Fibroblast of lung (primary cell): ENCODE results near the gene PLAC8. TPM values are rescaled to one million over a fixed set of nuclear protein-coding genes. Genes with fewer than 3 reads are reported as not detected.

ENCODE experiments used
- DNase-seq, 2 donors: peaks; one replicate each; pipeline versions ENCODE4 v3.0.0 to v3.0.0-alpha.2; 2010; ENCODE audit warnings: low read depth in 2 of 2
- H2AFZ ChIP-seq: 2 replicates; pipeline ENCODE4 v1.5.1; 2012; ENCODE audit warnings: low read length, control low read depth, inconsistent platforms
- H3K27ac ChIP-seq: 2 replicates; pipeline ENCODE4 v1.5.1; 2011; ENCODE audit warnings: low read length, control low read depth; ENCODE audit not compliant: insufficient read depth
- H3K27me3 ChIP-seq: 2 replicates; pipeline ENCODE4 v1.5.1; 2011; ENCODE audit warnings: mild to moderate bottlenecking, low read length; ENCODE audit not compliant: control insufficient read depth, insufficient read depth
- H3K36me3 ChIP-seq: 2 replicates; pipeline ENCODE4 v1.5.1; 2011; ENCODE audit warnings: low read length; ENCODE audit not compliant: control insufficient read depth, insufficient read depth
- H3K4me1 ChIP-seq: 2 replicates; pipeline ENCODE4 v1.5.1; 2011; ENCODE audit warnings: low read length; ENCODE audit not compliant: control insufficient read depth, insufficient read depth; ENCODE audit errors: extremely low read depth
- H3K4me2 ChIP-seq: 2 replicates; pipeline ENCODE4 v1.5.1; 2011; ENCODE audit warnings: low read length, control low read depth; ENCODE audit not compliant: insufficient read depth; ENCODE audit errors: extremely low read depth
- H3K4me3 ChIP-seq, 4 experiments: fragments of 200-600 bp in 1 of 4; sonication (generic) in 1 of 4; replicated peaks in 1 of 4; 2 replicates each; pipeline ENCODE4 v1.5.1; 2011 to 2016; ENCODE audit warnings: low read length in 4 of 4, low read depth in 3 of 4, mild to moderate bottlenecking in 3 of 4, control low read depth in 2 of 4, inconsistent platforms in 1 of 4, mixed read lengths in 1 of 4; ENCODE audit not compliant: insufficient read depth in 1 of 4; ENCODE audit errors: control extremely low read depth in 1 of 4
- H3K79me2 ChIP-seq: 2 replicates; pipeline ENCODE4 v1.5.1; 2012; ENCODE audit warnings: mild to moderate bottlenecking, low read length, inconsistent platforms; ENCODE audit not compliant: control insufficient read depth, insufficient read depth
- H3K9ac ChIP-seq: 2 replicates; pipeline ENCODE4 v1.5.1; 2011; ENCODE audit warnings: mild to moderate bottlenecking, low read length, control low read depth; ENCODE audit not compliant: insufficient read depth
- H3K9me3 ChIP-seq: 2 replicates; pipeline ENCODE4 v1.5.1; 2012; ENCODE audit warnings: low read depth, low read length; ENCODE audit not compliant: control insufficient read depth, insufficient read depth
- H4K20me1 ChIP-seq: 2 replicates; pipeline ENCODE4 v1.5.1; 2011; ENCODE audit warnings: low read length; ENCODE audit not compliant: control insufficient read depth, insufficient read depth; ENCODE audit errors: extremely low read depth
- EZH2 ChIP-seq: IDR thresholded peaks from 2 replicates; pipeline ENCODE4 v1.5.1; 2012; ENCODE audit warnings: low read length, control low read depth, mild to moderate bottlenecking; ENCODE audit errors: missing control alignments
- polyA plus RNA-seq, 2 donors: library from polyadenylated mRNA; depleted of rRNA in 1 of 2; stranded (reverse) in 1 of 2; unstranded in 1 of 2; fragments of >200 nt; gene quantifications; 2 replicates each; pipeline ENCODE4 v1.2.1, GENCODE V29; 2011 to 2012; ENCODE audit warnings: missing spikeins in 1 of 2
- total RNA-seq: library from RNA; depleted of rRNA; stranded (reverse); fragments of >200 nt; gene quantifications from 2 replicates; pipeline ENCODE4 v1.2.1, GENCODE V29; 2014
- TF ChIP-seq, protein P1 (sequence below), 2 donors: IDR thresholded peaks in 1 of 2; conservative IDR thresholded peaks in 1 of 2; 1 replicate in 1 of 2; 2 replicates in 1 of 2; pipeline ENCODE4 v1.5.1; 2011 to 2012; ENCODE audit warnings: low read length in 2 of 2, control low read depth in 1 of 2, inconsistent platforms in 1 of 2, low read depth in 1 of 2, mild to moderate bottlenecking in 1 of 2

Gene PLAC8
- total and polyA plus RNA-seq, 2 donors (not counting 1 experiment from before 2014, with no cell fraction given): 0.33 to 0.79 TPM

- Histone ChIP-seq H4K20me1 (no peaks in the 10 kb centered on the region), H3K27ac (no peak overlapping the region), H3K9me3 (no peaks in the 10 kb centered on the region), H3K4me2 (no peak overlapping the region), H3K4me1 (no peaks in the 10 kb centered on the region), H2AFZ (no peak overlapping the region), H3K36me3 (no peaks in the 10 kb centered on the region), H3K4me3 (no peak overlapping the region), H3K27me3 (no peaks in the 10 kb centered on the region), H3K79me2 (no peaks in the 10 kb centered on the region), H3K9ac (no peak overlapping the region)
- TF ChIP-seq, protein P1, sequence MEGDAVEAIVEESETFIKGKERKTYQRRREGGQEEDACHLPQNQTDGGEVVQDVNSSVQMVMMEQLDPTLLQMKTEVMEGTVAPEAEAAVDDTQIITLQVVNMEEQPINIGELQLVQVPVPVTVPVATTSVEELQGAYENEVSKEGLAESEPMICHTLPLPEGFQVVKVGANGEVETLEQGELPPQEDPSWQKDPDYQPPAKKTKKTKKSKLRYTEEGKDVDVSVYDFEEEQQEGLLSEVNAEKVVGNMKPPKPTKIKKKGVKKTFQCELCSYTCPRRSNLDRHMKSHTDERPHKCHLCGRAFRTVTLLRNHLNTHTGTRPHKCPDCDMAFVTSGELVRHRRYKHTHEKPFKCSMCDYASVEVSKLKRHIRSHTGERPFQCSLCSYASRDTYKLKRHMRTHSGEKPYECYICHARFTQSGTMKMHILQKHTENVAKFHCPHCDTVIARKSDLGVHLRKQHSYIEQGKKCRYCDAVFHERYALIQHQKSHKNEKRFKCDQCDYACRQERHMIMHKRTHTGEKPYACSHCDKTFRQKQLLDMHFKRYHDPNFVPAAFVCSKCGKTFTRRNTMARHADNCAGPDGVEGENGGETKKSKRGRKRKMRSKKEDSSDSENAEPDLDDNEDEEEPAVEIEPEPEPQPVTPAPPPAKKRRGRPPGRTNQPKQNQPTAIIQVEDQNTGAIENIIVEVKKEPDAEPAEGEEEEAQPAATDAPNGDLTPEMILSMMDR (conservative IDR thresholded peaks at IDR 0.05 in 1 of 2, IDR thresholded peaks at IDR 0.05 in 1 of 2; ENCODE audit: low read depth in 1 of 2, low read length in 2 of 2): no peak
- TF ChIP-seq EZH2: no peak
- DNase-seq: no peak
Measured at GRCh38 chr4:83083925-83084475, 30.5 kb downstream of the PLAC8 start.

GRCh38 chr4:83082777-83083176 is 31.8 kb downstream of the PLAC8 start:
- Histone ChIP-seq H3K36me3 (no peaks in the 10 kb centered on the region), H3K4me3 (no peak overlapping the region), H3K9me3 (no peaks in the 10 kb centered on the region), H3K4me1 (no peaks in the 10 kb centered on the region), H3K9ac (no peak overlapping the region), H3K27me3 (no peaks in the 10 kb centered on the region), H3K4me2 (no peak overlapping the region), H3K79me2 (no peaks in the 10 kb centered on the region), H4K20me1 (no peaks in the 10 kb centered on the region), H2AFZ (no peak overlapping the region), H3K27ac (no peak overlapping the region)
- TF ChIP-seq, protein P1 (conservative IDR thresholded peaks at IDR 0.05 in 1 of 2, IDR thresholded peaks at IDR 0.05 in 1 of 2; ENCODE audit: low read depth in 1 of 2, low read length in 2 of 2): no peak
- no peak for TF ChIP-seq EZH2
- DNase-seq: peak in 1 of 2 donors; percentile 39

DNA sequence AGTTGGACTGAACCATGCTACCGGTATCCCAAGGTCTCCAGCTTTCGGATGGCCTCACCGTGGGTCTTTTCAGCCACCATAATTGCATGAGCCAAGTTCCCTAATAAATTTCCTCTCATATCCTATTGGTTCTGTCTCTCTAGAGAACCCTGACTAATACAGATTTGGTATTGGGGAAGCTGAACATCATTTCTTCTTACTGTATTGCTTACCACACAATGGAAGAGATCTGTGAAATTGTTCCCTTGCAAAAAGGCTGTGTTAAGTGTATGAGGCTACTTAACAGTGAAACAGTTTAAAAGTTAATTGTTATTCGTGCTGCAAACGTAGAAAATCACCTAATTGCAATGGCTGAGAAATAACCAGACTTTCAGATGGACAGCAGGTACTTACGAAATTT is 34.0 kb downstream of the PLAC8 start:
- Histone ChIP-seq H3K9ac (no peak overlapping the region), H3K9me3 (no peaks in the 10 kb centered on the region), H3K27me3 (no peaks in the 10 kb centered on the region), H3K4me2 (no peak overlapping the region), H4K20me1 (no peaks in the 10 kb centered on the region), H2AFZ (no peak overlapping the region), H3K36me3 (no peaks in the 10 kb centered on the region), H3K4me3 (no peak overlapping the region), H3K79me2 (no peaks in the 10 kb centered on the region), H3K27ac (no peak overlapping the region), H3K4me1 (peaks cover 5% of the 10 kb centered on the region)
- no peak for DNase-seq
- TF ChIP-seq, protein P1 (conservative IDR thresholded peaks at IDR 0.05 in 1 of 2, IDR thresholded peaks at IDR 0.05 in 1 of 2; ENCODE audit: low read depth in 1 of 2, low read length in 2 of 2): no peak
- no peak for TF ChIP-seq EZH2
